ENCODE measurements around the gene WDR86. TPM values are rescaled to one million over a fixed set of nuclear protein-coding genes. Genes with fewer than 3 reads are reported as not detected.

Gene WDR86
- total RNA-seq, 1 experiment from 2014 or later = 24.4 TPM

DNA sequence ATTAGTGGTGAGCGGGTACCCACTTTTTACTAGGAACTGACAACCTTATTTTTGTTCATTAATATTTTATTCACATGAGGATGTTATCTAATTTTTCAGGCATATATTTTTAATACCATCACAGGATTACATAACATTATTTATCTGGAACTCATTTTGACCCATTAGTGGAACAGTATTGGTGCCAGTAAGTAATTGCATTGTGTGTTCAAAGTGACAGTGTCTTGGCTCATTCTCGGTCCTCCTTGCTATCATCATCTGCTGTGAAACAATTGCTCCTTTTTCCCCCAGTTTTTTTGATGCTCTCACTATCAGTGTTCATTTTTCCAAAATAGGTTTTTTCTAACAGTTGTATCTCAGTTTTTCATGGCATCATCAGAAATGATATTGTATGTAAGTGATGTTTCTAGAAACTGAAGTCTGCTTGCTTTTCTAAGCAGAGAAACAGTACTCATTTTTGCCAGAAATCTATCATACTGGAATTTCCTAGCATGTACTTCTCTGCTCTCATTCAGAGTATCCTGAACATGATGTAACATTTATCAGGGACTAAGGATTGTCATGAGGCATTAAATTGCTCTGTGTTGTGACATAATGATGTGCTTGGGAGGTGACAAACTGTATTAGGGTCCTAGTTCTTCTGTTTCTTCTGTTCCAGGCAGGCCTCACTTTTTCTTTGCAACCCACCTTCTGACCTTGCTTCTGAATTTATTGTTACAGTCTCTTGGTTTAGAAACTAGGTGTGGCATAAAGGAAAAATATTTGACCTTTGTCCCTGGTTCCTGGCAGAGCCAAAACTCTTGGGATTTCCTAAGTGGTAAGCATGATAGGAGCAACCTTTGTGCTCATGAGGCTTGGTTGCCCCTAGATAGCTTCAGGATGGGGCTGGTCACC is 64.0 kb downstream of the WDR86 start:
- ChIA-PET POLR2A (no interaction called here), CTCF (no interaction called here)
- H3K4me3 Mint-ChIP-seq = no peak overlapping the region
- peaks cover 3% of the 10 kb centered on the region; the same call in 1 of the 2 replicates for H3K4me1 Mint-ChIP-seq
- peaks cover 25% of the 10 kb centered on the region for H3K36me3 Mint-ChIP-seq
- no peaks in the 10 kb centered on the region for H3K9me3 Mint-ChIP-seq
- no peak overlapping the region for H3K27ac Mint-ChIP-seq
- H3K27me3 Mint-ChIP-seq (ENCODE audit: low read depth) = no peaks in the 10 kb centered on the region
- TF ChIP-seq, protein P1, sequence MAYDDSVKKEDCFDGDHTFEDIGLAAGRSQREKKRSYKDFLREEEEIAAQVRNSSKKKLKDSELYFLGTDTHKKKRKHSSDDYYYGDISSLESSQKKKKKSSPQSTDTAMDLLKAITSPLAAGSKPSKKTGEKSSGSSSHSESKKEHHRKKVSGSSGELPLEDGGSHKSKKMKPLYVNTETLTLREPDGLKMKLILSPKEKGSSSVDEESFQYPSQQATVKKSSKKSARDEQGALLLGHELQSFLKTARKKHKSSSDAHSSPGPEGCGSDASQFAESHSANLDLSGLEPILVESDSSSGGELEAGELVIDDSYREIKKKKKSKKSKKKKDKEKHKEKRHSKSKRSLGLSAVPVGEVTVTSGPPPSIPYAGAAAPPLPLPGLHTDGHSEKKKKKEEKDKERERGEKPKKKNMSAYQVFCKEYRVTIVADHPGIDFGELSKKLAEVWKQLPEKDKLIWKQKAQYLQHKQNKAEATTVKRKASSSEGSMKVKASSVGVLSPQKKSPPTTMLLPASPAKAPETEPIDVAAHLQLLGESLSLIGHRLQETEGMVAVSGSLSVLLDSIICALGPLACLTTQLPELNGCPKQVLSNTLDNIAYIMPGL (CRISPR knock-in tag; IDR thresholded peaks at IDR 0.05) = no peak
- no peak for TF ChIP-seq SP1 (CRISPR knock-in tag; conservative IDR thresholded peaks at IDR 0.05)
- no peak for TF ChIP-seq SMAD4 (CRISPR knock-in tag; IDR thresholded peaks at IDR 0.05)
- no peak for TF ChIP-seq ZNF416 (CRISPR knock-in tag; IDR thresholded peaks at IDR 0.05)
- TF ChIP-seq, protein P2, sequence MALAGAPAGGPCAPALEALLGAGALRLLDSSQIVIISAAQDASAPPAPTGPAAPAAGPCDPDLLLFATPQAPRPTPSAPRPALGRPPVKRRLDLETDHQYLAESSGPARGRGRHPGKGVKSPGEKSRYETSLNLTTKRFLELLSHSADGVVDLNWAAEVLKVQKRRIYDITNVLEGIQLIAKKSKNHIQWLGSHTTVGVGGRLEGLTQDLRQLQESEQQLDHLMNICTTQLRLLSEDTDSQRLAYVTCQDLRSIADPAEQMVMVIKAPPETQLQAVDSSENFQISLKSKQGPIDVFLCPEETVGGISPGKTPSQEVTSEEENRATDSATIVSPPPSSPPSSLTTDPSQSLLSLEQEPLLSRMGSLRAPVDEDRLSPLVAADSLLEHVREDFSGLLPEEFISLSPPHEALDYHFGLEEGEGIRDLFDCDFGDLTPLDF (CRISPR knock-in tag; IDR thresholded peaks at IDR 0.05) = no peak
- TF ChIP-seq NFATC4 (CRISPR knock-in tag; IDR thresholded peaks at IDR 0.05) = no peak
- TF ChIP-seq, protein P3, sequence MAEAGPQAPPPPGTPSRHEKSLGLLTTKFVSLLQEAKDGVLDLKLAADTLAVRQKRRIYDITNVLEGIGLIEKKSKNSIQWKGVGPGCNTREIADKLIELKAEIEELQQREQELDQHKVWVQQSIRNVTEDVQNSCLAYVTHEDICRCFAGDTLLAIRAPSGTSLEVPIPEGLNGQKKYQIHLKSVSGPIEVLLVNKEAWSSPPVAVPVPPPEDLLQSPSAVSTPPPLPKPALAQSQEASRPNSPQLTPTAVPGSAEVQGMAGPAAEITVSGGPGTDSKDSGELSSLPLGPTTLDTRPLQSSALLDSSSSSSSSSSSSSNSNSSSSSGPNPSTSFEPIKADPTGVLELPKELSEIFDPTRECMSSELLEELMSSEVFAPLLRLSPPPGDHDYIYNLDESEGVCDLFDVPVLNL (CRISPR knock-in tag; IDR thresholded peaks at IDR 0.05; ENCODE audit: borderline replicate concordance, low read depth) = no peak
- TF ChIP-seq ZNF219 (CRISPR knock-in tag; IDR thresholded peaks at IDR 0.05; ENCODE audit: borderline replicate concordance) = no peak
- TF ChIP-seq, protein P4, sequence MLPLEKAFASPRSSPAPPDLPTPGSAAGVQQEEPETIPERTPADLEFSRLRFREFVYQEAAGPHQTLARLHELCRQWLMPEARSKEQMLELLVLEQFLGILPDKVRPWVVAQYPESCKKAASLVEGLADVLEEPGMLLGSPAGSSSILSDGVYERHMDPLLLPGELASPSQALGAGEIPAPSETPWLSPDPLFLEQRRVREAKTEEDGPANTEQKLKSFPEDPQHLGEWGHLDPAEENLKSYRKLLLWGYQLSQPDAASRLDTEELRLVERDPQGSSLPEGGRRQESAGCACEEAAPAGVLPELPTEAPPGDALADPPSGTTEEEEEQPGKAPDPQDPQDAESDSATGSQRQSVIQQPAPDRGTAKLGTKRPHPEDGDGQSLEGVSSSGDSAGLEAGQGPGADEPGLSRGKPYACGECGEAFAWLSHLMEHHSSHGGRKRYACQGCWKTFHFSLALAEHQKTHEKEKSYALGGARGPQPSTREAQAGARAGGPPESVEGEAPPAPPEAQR (CRISPR knock-in tag; IDR thresholded peaks at IDR 0.05) = no peak
- TF ChIP-seq, protein P5, sequence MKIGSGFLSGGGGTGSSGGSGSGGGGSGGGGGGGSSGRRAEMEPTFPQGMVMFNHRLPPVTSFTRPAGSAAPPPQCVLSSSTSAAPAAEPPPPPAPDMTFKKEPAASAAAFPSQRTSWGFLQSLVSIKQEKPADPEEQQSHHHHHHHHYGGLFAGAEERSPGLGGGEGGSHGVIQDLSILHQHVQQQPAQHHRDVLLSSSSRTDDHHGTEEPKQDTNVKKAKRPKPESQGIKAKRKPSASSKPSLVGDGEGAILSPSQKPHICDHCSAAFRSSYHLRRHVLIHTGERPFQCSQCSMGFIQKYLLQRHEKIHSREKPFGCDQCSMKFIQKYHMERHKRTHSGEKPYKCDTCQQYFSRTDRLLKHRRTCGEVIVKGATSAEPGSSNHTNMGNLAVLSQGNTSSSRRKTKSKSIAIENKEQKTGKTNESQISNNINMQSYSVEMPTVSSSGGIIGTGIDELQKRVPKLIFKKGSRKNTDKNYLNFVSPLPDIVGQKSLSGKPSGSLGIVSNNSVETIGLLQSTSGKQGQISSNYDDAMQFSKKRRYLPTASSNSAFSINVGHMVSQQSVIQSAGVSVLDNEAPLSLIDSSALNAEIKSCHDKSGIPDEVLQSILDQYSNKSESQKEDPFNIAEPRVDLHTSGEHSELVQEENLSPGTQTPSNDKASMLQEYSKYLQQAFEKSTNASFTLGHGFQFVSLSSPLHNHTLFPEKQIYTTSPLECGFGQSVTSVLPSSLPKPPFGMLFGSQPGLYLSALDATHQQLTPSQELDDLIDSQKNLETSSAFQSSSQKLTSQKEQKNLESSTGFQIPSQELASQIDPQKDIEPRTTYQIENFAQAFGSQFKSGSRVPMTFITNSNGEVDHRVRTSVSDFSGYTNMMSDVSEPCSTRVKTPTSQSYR (CRISPR knock-in tag; IDR thresholded peaks at IDR 0.05) = no peak
- DNase-seq (ENCODE audit: low spot score) (no peak), ATAC-seq (no peak)

DNA sequence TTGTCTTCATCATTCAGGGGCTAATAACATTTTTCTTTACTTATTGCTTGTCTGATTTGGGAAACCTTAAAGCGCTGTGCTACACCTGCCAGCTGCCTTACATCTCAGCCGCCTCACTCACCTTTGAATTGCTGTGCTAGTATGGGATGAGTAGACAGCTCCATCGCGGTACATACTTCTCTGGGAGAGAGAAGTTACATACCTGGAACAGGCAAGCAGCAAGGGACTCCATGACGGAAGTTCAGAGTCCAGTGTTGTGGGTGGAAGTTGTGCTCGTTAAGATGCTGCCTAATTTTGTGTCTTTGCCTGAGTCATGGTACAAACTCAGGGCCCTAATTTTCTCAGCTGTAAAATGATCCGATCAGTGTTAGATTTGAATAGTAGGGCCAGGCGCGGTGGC is 66.3 kb downstream of the WDR86 start:
- ChIA-PET POLR2A (no interaction called here), CTCF (interaction anchor here (0.6 kb wide), 1 partner anchor 17 kb away, joined by 4 read pairs; no protein-coding TSS in a partner anchor)
- Mint-ChIP-seq H3K9me3 (0 out of 2 replicates have a peak, but pooled peaks cover 3% of the 10 kb centered on the region), H3K36me3 (peaks cover 18% of the 10 kb centered on the region), H3K27ac (no peak overlapping the region), H3K27me3 (ENCODE audit: low read depth) (peaks cover 14% of the 10 kb centered on the region), H3K4me1 (peaks cover 3% of the 10 kb centered on the region; the same call in 1 of the 2 replicates), H3K4me3 (peak overlapping the region; percentile 76)
- DNase-seq (ENCODE audit: low spot score) (no peak), ATAC-seq (no peak)
- TF ChIP-seq EMX1 (CRISPR knock-in tag; IDR thresholded peaks at IDR 0.05) (no peak), SP1 (CRISPR knock-in tag; conservative IDR thresholded peaks at IDR 0.05) (no peak), MXD4 (CRISPR knock-in tag; IDR thresholded peaks at IDR 0.05; ENCODE audit: borderline replicate concordance) (no peak), RELA (CRISPR knock-in tag; IDR thresholded peaks at IDR 0.05; ENCODE audit: borderline replicate concordance) (no peak), IRF2 (CRISPR knock-in tag; IDR thresholded peaks at IDR 0.05; ENCODE audit: borderline replicate concordance, low read depth) (no peak)
- TF ChIP-seq, protein P3 (CRISPR knock-in tag; IDR thresholded peaks at IDR 0.05; ENCODE audit: borderline replicate concordance, low read depth) = no peak
- TF ChIP-seq, protein P6, sequence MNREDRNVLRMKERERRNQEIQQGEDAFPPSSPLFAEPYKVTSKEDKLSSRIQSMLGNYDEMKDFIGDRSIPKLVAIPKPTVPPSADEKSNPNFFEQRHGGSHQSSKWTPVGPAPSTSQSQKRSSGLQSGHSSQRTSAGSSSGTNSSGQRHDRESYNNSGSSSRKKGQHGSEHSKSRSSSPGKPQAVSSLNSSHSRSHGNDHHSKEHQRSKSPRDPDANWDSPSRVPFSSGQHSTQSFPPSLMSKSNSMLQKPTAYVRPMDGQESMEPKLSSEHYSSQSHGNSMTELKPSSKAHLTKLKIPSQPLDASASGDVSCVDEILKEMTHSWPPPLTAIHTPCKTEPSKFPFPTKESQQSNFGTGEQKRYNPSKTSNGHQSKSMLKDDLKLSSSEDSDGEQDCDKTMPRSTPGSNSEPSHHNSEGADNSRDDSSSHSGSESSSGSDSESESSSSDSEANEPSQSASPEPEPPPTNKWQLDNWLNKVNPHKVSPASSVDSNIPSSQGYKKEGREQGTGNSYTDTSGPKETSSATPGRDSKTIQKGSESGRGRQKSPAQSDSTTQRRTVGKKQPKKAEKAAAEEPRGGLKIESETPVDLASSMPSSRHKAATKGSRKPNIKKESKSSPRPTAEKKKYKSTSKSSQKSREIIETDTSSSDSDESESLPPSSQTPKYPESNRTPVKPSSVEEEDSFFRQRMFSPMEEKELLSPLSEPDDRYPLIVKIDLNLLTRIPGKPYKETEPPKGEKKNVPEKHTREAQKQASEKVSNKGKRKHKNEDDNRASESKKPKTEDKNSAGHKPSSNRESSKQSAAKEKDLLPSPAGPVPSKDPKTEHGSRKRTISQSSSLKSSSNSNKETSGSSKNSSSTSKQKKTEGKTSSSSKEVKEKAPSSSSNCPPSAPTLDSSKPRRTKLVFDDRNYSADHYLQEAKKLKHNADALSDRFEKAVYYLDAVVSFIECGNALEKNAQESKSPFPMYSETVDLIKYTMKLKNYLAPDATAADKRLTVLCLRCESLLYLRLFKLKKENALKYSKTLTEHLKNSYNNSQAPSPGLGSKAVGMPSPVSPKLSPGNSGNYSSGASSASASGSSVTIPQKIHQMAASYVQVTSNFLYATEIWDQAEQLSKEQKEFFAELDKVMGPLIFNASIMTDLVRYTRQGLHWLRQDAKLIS (CRISPR knock-in tag; IDR thresholded peaks at IDR 0.05; ENCODE audit: borderline replicate concordance) = no peak
- TF ChIP-seq, protein P7, sequence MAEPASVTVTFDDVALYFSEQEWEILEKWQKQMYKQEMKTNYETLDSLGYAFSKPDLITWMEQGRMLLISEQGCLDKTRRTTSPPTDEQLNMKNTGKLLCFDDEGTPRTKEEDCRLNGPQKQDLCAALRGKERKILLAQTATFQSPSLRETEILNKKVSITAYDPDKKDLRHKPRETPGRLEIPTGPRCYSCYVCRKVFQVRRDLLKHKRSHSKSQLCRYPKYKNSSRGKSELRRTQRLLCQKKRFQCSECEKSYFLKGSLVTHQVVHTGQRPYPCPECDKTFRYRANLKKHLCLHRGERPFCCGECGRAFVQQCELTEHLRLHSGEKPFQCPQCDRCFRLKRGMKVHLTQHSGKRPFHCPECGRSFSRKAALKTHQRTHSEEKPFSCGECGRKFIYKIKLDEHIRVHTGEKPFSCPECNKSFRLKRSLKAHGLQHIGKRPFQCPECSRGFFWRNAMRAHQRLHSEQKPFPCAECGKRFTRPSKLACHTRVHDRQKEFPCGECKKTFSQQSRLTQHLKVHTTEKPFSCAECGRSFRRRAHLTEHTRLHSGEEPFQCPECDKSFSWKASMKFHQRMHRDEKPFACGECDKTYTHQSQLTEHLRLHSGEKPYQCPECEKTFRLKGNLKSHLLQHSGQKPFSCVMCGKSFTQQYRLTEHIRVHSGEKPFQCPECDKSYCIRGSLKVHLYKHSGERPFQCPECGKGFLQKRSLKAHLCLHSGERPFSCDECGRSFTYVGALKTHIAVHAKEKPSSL (CRISPR knock-in tag; conservative IDR thresholded peaks at IDR 0.05) = no peak
